GM10847 (cell line): ENCODE results near the gene CYP2A13.

Experiments used
- POLR2A ChIP-seq: IDR thresholded peaks from 2 replicates; pipeline ENCODE4 v1.6.1; 2011; ENCODE audit not compliant: insufficient read length; ENCODE audit errors: extremely low read depth

Gene CYP2A13

DNA sequence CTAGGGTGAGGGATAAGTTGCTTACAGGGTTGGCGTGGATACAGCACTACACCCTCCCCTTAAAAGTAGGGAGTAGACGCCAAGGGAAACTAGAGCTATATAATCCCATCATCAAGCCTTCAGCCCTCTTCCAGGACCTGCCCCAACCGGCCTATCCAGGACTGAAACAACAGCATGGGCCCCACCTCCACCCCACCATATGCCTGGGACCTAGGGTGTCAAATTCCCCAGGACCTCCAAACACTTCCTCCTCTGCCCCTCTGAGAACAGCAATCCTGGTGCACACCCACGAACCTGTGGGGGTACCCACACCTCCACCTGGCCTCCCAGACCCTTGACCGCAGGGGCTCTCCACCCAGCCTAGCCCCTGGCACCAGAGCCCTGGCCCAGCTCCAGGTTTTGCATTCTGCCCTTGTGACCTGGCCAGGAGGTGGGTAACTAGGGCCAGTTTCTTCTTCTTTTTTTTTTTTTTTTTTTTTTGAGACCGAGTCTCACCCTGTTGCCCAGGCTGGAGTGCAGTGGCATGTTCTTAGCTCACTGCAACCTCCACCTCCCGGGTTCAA, 24.6 kb downstream of the CYP2A13 start:
- TF ChIP-seq POLR2A, result no peak

DNA sequence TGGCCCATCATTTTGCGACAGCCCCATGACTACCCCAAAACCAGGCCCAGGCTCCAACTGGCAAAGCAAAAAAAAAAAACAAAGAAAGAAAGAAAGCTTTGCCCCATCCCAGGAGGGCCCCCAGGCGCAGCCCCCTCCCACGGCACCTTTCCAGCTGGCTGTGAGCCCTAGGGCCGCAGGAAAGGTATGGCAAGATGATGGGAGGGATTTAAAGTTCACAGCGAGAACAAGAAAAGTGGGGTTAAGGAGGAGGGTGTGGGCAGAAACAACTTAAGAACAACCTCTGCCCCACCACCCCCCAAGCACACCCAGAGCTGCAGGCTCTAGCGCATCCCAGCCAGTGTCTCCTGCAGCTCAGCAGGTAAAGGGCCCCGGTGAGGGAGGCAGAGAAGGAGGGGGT, 25.9 kb downstream of the CYP2A13 start, which contains the start of gene CYP2F1:
TSS of gene CYP2F1 (plus strand) at position 301 of the 400 bp plus-strand sequence. CDS start 1,757 bp downstream, outside the sequence.
- no peak for TF ChIP-seq POLR2A

DNA sequence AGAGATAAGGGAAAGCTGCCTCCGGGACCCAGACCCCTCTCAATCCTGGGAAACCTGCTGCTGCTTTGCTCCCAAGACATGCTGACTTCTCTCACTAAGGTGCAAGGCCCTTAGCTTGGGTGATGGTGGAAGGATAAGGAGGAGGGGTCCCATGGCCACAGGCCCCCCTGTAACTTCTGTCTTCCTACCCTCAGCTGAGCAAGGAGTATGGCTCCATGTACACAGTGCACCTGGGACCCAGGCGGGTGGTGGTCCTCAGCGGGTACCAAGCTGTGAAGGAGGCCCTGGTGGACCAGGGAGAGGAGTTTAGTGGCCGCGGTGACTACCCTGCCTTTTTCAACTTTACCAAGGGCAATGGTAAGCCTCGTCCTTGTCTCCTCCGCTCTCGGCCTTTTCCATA, 28.0 kb downstream of the CYP2A13 start:
- no peak for TF ChIP-seq POLR2A

DNA sequence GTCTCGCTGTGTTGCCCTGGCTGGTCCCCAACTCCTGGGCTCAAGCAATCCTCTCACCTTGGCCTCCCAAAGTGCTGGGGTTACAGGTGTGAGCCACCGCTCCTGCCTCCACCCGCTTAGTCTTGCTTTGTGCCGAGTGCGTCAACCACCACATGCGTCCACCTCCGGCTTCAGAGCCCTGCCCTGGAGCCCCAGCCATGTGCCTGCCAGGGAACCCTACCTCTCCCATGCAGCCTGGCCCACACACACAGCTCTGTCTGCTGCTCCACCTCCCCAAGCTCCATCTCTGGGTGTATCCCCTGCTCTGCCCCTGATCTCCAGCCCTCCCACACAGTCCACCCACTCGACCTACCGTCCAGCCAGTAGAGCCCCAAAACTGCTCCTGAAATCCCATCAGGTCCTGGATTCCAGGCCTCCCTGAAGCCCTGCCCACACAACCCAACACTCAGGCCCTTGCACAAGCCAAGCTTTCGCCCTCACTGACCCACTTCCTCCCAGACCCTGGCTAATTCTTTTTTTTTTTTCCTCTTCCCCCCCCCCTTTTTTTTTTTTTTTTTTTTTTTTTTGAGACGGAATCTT, 35.6 kb downstream of the CYP2A13 start:
- no peak for TF ChIP-seq POLR2A

DNA sequence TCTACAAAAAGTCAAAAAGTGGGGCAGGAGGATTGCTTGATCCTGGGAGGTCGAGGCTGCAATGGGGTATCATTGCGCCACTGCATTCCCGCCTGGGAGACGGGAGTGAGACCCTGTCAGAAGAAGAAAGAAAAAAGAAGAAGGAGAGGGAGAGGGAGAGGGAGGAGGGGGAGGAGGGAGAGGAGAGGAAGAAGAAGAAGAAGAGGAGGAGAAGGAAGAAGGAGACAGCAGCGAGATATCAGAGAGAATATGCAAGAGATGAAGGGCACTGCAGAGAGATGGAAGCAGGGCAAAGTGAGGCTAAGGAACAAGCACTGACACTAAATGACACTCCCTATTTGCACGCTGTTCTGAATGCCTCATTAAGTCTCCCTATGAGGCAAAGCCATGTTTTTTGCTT, 40.4 kb downstream of the CYP2A13 start:
- TF ChIP-seq POLR2A, result no peak

DNA sequence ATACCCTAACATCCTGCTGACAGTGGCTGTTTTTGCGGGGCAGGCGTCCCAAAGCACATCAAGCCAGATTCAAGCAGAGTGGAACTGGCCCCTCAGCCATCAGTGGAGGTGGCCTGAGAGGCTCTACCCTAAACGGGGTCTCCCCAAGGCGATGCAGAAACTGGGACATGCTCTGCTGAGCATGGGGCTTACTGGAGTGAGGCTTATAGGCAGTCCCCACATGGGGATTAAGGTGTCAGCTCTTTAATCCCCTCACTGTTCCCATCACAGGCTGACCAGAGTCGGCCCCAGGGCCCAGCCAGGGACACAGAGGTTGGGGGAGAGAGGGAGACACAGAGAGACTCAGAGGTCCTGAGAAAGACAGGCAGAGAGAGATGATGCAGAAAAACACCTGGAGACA, 42.9 kb downstream of the CYP2A13 start:
- no peak for TF ChIP-seq POLR2A

DNA sequence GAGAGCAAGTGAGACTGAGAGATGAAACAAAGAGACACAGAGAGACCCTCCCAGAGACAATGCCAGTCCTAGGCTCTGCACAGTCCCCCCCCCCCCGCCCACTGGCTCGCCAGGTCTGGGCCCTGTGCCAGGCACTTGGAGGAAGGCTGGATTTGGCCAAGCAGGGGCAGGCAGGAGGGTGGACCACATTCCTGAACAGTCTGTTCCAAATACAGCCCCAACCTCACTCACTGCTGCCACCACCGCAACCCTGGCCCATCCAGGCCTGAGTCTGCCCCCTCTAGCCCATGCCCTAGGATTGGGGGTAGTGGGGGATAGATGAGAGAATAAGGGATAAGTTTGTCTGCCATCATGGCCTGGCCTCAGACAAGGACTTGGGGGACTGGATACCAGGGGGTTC, 45.0 kb downstream of the CYP2A13 start:
- TF ChIP-seq POLR2A, result no peak

DNA sequence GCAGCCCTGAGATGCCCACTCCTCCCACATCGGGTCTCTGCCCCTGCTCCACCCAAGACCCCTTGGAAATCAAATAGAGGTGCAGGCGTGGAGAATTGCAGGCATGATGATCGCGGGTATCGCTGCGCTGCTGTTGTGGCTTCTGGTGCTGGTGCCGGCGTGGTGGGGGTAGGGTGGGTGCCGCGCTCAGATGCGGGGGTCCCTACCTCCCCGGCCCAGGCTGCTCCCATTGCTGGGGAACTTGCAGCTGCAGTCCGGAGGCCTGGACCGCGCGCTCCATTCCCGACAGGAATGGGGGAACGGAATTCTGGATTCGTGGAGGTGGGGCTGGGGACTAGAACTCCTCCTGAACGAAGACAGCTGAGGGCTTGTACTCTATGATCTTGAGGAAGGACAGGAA, 46.4 kb downstream of the CYP2A13 start:
- no peak for TF ChIP-seq POLR2A

DNA sequence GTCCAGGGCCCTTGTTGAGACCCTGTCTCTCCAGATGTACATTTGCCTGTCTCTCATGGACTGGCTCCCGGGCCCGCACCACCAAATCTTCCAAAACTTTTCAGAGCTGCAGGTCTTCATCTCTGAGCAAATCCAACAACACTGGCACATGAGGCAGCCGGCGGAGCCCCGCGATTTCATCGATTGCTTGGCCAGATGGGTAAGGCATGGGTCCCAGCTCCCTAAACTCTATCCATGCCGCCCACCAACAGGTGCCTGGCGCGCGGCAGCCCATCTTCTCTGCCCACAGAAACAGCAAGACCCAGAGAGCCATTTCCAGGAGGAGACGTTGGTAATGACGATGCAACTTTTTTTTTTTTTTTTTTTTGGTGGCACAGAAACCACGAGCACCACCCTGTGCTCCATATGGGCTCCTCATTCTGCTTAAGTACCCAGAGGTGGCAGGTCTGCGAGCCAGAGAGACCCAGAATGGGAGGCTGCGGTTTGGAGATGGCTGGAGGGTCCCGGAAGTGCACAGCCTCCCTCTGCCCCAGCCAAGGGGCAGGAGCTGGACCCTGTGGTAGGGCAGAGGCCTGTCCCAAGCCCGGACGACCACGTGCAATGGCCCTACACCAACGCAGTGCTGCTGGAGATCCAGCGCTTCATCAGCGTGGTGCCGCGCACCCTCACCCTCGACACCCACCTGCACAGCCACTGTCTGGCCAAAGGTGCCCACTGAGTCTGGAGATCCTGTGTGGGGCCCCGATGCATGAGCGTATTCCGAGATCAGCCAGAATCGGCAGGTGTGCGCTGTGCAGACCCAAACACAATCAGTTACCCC, 48.6 kb downstream of the CYP2A13 start:
- TF ChIP-seq POLR2A, result no peak

DNA sequence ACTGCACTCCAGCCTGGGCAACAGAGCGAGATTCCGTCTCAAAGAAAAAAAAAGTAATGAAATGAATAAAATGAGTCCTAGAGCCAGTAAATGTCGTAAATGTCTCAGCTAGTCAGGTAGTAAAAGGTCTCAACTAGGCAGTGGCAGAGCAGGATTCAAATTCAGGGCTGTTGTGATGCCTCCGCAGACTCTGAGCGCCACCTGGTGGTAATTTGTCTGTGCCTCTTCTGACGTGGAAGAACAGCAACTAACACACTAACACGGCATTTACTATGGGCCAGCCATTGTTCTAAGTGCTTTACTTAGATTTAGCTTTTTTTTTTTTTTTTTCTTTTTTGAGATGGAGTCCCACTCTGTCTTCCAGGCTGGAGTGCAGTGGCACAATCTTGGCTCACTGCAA, 56.2 kb downstream of the CYP2A13 start:
- no peak for TF ChIP-seq POLR2A
